ENCODE data around the gene CSE1L.

GRCh38 chr20:49097159-49097558, 51.0 kb downstream of the CSE1L start:
- TF ChIP-seq CTCF (IDR thresholded peaks at IDR 0.05; ENCODE audit: insufficient read depth, low read depth, low read length) = no peak
- TF ChIP-seq EZH2 (IDR thresholded peaks at IDR 0.05; ENCODE audit: insufficient read depth, low read length) = no peak

Measured in astrocyte (in vitro differentiated cells and primary cell).